Activated CD4-positive, alpha-beta T cell treated with anti-CD3 and anti-CD28 coated beads, Interleukin-2, amount 50 U/mL, for 4 hours (primary cell): ENCODE measurements around the gene LHX5.
A peak's percentile ranks its signal among the peaks of the same experiment; 100 is the strongest.

Experiments used
- DNase-seq, 2 experiments: peaks; one replicate each; pipeline ENCODE4 v3.0.0-alpha.2; 2020

Gene LHX5

DNA sequence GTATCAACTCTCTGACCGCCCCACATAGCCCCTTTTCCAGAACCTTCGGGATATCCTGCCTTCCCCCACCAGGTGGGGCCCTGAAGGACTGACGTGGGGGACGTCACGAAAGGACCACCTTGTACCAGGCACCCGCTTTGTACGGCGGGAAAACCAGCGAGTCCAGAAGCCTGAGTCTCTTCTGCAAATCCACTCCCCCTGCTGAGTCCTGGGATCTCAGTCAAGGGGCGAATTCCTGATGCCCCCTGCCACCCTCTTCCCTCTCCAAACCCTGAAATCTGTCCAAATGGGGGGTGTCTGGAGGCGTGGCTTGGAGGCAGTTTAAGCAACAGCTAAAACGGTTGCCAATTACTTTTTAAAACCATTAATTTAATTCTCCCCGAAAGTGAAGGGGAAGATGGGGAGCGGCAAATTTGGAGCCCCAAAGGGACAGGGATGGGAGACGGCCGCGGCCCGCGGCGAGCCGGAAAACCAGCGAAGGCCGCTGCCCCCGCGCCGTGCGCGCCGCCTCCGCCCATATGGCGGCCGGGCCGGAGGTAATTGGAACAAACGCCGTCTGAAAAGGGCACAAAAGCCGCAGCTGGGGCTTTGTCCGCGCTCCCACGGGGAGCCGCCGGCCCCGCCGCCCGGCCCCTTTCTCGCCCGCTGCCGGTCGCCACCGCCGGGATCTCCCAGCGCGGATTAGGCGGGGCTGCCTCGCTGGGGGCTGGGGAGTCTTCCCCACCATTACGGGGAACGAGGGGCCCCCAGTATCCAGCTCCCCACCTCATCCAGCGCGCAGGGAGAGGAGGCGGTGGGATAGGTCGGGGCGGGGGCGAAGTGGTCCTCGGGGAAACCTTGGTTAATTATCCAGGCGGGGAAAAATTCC is 6.6 kb downstream of the LHX5 start:
- no peak for DNase-seq

DNA sequence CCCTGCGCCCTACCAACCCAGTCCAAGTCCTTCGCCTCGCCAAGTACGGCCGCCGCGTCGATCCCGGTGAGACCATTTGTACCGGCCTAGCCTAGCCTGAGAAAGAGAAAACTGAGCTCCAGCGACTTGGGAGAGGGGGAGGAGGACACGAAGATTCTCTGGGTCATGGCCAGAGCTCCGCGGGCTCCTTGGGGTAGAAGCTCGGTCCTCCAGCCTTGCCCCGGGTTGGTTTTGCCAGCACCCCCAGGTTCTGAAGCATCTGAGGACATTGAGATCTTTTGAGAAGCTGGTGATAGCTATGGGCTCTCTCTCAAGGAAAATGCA is 7.3 kb downstream of the LHX5 start:
- DNase-seq, result no peak

DNA sequence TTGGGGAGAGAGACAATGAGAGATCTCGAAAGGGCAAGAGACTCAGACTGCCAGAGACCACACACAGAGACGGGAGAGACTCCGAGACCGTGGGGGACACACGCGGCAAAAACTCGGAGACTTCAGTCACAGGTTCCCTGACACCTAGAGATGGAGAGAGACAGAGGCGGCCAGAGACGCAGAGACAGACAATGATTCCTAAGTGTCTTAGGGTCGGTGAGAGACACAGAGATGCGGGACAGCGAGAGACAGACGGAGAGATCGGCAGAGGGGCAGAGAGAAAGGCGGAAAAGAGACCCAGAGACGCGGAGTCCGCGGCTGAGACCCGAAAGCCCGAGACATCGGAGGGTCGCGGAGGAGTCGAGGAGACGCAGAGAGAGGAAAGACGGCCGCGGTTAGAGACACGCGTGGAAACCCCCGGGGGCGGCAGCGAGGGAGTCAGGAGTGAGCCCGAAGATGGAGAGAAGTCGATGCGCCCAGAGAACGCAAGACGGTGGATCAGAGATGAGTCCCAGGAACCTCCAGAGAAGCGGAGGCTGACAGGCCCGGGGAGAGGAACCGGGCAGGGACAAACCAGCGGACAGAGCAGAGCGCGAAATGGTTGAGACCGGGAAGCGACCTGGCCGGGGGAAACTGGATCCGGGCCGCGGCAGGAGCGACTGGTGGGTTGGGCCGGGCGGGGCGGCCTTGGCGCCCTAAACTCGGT is 7.8 kb downstream of the LHX5 start:
- DNase-seq, result no peak

DNA sequence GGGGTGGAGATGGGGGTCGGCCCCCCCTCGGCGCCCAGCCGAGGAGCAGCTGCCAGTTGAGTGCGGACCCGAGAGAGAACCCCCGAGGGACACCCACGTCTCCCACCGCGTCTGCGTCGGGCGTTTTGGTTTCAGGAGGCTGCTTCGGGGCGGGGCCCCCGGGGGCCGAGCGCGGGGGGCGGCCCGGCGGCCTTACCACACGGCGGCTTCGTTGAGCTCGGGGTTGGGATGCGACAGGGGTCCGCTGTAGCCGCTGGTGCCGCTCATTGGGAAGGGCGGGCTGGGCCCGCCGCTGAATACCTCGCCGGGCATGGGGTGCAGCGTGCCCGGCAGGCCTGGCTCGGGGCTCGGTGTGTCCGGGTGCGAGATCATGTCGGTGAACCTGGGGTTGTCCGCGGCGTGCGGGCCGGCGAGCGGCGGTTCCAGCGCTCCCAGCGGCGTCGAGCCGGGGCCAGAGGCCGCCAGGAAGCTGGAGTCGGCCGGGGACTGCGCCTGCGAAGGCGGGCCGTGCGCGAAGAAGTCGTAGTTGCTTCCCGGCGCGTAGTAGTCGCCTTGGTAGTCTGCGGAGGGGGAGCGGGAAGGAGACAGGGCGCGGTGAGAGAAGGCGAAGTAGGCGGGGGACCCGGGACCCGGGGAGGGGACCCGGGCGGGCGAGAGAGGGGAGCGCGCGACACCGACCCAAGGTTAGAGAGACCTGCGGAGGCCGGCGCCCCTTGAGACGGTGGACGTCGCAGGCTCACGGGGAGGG is 8.5 kb downstream of the LHX5 start:
- no peak for DNase-seq

DNA sequence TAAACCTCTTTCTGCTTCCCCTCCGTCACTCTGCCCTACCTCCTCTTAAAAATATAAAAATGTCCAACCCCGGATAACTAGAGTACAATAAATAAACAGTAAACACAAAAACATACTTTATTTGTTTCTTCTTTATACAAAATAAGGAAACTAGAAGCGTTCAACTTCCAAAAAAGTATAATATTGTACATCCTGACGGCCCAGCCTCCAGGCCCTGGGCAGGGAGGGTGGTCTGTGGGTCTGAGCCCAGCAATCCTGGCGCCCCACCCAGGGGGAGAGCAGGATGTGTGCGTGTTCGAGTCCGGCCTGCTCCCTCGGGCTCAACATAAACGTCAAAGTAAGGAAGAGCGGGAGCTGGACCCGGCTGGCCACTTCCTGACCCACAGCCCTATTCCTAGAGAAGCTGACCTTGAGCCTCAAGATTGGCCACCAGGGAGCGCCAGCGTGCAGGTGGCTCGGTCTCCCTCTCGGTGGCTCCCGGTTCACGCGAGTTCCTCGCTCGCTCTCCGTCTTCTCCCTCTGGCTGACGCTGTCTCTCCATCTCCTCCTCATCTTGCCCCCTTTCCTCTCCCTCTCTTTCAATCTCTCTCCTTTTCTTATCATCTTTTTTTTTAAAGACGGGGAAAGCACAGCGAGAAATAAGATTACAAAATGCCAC is 9.4 kb downstream of the LHX5 start:
- DNase-seq, result peak; percentile 56 to 61

DNA sequence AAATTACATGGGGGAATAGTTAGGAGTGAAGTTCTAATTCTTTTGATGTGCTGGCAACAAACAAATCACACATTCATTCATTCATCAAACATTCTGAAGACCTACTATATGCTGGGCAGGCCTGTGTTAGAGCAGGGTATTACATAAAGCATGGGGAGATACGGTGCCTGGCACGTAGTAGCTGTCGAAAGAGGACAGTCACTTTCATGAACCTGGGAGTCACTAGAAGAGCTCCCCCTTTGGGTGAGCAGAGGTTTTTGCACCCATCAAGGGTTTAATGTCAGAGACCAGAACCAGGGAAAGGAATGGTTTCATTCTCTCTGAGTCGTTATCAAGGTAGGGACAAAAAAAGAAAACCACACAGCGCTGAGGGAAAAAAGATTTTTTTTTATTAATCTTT is 10.0 kb downstream of the LHX5 start:
- DNase-seq, result no peak

DNA sequence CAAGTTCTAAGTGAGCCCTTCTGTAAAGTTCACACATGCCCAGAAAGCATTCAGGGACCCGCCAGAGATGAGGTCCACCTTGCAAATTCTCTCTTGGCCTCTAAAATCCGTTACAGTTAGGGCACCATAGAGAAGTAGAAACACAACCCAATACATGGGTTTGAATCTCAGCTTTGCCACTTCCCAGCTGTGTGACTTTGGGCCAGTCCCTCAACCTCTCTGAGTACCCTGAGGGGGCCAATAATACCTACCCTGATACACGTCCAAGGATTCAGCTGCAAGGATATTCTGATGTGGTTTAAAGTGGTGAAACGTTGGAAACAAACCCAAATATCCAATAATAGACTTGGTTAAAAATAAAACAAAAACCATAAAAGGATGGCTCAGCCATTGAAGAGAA is 11.7 kb downstream of the LHX5 start:
- DNase-seq, result no peak

DNA sequence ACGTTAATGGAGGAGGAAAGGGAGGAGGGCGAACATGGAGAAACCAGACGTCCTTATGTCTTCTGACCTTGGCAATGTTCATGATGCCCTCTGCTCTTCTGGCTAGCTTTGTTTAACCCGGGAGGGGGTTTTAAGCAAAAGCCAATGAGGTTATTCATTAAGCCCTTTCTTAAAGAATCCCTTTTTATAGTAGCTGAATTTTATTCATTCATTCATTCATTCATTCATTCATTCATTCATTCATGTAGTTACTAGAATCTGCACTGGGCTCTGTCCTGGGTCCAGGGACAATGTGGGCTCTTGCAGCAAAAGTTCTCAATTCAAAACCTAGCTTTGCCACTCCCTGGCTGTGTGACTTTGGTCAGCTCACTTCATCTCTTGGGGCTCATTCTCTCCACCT is 14.0 kb downstream of the LHX5 start:
- DNase-seq, result no peak

DNA sequence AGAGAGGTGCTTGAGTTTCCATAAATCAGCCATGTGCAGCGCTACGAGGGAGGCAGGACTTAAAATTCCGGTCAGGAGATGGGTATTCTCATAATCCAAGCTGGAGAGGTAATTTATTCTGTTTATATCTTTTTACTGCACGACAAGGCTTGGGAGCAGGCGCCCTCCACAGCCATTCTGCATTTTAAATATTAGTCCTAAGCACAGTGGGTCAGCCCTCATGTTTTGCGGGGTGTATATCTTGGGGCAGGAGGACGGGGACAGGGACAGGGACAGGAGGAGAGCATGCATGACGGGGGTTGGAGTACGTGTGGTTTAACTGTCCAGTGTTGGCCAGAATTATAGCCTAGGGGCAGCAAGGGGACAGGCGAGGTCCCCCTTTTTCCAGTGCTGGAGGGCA is 14.5 kb downstream of the LHX5 start:
- DNase-seq, result no peak

DNA sequence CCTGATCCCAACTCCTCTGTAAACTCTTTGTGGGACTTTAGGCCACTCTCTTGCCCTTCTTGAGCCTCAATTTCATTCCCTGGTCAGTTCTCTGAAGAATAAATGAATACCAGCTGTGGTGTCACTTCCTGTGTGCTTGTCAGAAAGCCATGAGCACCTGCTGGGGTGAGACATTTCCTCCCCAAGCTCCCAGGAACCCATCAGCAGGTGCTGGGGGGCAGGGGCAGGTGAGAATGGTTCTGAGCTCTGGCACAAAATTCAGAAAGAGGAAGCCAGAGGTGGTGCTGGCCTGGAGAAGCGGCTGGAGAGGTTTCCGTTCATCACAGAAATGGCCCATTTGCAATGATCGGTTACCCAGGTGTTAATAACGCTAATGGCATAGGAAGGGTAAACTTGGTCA is 14.9 kb downstream of the LHX5 start:
- no peak for DNase-seq

DNA sequence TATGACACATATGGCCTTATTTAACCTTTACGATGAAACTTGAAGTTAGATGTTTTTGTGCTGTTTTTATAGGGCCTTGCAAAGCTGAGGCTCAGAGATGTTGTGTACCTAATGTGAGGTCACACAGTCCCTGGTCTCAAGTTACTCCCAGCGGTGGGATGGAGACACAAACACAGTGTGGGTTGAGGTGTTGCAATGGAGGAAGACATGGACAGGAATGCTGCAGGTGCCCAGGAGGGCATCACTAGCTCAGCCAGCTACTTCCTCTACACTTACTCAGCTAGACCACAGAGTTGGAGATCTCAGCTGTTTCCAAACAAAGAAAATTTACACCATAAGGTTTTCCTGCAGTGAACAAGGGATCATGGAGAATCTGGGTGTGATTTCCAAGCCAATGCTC is 15.5 kb downstream of the LHX5 start:
- DNase-seq, result no peak

DNA sequence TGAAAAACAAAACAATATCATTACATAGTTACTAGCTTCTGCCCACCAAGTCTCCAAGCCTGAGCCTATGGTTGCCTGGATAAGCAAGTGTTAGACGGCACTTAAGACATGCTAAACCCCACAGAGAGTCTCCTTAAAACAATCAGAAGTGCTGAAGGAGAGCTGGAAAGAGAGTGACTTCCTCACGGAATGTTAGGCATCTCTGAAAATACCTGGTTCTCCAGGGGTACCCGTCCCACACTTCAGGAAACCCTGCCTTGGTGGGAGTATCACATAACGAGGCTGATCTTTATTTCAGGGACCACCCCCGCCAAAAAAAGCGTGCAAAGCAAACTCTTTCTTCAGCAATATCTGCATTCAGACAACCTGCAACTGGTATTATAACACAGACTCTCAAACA is 18.3 kb downstream of the LHX5 start:
- no peak for DNase-seq

DNA sequence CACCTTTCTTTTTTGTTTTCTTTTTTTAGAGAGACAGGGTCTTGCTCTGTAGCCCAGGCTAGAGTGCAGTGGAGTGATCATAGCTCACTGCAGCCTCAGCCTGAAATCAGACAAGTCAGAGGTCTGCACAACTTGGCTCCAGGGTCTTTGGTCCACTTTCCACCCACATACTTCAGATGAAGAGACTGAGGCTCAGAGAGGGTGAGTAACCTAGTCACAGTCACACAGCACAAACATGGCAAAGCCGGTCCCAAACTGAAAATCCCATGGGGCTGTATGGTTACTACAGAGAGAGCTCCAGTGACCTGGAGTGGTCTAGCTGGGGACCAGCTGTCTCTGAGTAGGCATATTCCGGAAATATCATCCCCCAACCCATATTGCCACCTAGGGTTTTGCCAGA is 19.2 kb downstream of the LHX5 start:
- no peak for DNase-seq

DNA sequence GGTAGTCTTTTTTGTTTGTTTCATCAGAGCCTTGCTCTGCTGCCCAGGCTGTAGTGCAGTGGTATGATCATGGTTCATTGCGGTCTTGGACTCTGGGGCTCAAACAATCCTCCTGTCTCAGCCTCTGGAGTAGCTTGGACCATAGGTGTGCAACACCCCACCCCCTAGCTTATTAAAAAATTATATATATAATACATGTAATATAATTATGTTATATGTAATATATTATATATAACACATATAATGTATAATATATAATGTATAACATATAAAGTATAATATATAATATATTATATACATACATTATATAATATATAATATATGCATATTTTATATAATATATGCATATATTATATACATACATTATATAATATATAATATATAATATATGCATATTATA is 21.8 kb downstream of the LHX5 start:
- DNase-seq, result no peak

DNA sequence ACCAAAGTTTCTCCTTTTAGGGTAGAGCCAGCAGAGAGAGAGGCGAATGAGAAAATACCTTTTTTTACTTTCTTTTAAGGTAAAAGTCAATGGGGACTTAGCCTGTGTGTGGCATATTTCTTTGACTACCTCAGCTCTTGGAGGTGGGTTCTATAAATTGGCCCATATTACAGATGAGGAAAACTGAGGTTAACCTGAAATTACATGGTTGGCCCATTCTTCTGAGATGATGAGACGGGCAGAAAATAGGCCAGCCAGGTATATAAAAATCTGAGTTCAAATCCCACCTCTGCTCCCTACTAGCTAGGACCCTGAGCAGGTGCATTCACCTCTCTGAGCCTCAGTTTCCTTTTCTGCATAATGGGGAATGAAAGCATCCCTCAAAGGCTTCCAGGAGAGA is 22.4 kb downstream of the LHX5 start:
- DNase-seq, result no peak

DNA sequence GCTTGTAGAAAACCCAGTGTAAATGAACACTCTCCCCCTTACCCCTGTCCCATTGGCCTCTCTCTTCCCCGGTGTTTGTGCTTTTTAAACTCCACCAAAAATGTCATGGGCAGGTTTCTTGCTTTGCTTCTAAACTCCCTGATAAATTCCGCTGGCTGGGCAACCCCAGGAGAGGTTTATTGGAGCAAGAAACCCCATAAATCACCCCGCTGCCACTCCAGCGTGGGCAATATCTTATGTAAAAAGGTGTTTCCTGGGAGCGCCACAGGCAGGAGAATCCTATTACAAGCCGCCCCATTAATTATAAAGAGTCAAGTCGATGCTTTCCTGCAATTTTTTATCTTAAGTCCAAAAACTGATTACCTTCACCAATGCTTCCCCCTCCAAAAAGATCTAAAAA is 22.8 kb downstream of the LHX5 start:
- no peak for DNase-seq

DNA sequence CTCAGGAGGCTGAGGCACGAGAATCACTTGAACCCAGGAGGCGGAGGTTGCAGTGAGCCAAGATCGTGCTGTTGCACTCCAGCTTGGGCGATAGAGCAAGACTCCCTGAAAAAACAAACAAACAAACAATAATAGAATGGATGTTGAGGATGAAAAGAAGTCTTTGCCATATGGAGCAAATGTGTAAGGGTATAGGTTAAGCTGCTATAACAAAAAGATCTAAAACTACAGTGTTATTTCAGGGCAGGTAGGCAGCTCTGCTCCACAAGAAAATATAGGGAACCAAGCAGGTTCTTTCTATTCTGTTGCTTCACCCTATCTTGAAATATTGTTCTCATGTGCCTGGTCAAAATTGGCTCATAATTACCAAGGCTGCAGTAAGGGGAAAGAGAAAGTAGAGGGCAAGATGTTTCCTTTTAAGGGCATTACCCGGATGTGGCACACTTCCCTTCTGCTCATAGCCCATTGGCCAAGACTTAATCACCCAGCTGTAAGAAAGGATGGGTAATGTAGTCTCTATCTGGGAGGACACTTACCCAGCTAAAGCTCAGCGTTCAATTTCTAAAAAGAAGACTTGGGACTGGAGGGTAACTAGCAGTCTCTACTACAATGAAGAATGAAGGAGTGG is 26.0 kb downstream of the LHX5 start:
- DNase-seq, result no peak

DNA sequence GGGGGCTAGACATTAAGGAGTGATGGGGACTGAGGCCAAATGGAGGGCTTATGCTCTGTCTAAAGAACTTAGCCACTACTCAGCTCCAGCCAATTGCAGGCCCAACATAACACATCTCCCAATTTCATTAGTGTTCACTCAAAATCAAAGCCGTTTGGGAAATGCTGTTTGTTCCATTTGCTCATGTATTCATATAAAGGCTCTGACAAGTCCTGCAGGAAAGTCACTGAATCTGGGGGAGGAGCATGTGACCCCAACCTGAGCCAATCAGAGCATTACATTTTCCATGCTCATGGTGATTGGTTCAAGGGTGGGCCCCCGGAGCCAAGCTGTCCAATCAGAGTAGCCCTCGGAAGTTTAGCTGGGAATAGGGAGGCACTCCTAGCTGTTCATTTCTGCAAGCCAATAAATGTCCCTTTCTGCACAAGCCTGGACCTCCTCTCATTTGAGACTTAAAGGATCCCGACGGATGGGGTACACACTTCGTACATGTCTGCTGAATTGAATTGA is 28.6 kb downstream of the LHX5 start:
- no peak for DNase-seq

DNA sequence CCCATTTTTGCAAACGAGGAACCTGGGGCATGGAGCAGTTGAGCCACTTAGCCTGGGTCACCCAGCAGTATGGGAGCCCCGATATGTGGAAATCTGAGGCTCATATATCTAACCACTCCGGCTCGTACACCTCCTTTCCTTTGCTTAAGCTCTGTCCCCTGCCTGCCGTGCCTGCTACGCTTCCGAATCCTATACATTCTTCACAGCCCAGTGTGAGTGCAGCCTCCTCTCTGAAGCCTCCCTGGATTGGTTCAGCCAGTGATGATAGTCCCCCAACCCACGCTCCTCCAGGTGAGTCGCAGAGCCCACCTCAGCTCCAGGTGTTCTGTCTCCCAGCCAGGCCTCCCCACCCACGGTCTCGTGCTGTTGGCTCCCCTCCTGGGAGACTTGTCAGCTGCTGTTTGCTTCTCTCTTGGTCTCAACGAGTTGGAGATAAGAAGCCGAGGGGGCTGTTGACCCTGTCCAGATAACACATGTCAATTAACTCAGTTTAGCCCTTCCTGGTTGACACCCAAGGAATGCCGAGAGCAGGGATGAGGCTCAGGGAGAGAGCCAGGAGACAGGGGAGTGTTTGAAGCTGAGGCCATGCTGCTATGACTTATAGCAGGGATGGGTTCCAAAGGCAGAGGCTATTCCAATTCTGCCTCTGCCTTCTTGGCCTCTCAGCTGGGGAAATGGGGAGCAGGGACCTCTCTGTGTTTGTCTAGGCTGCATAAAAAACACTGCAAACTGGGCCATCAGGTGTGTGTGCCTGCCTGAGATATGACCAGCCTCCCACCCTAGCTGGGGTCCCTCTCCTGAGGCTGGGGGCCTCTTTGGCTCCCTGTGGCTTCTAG is 30.5 kb downstream of the LHX5 start:
- DNase-seq, result no peak

DNA sequence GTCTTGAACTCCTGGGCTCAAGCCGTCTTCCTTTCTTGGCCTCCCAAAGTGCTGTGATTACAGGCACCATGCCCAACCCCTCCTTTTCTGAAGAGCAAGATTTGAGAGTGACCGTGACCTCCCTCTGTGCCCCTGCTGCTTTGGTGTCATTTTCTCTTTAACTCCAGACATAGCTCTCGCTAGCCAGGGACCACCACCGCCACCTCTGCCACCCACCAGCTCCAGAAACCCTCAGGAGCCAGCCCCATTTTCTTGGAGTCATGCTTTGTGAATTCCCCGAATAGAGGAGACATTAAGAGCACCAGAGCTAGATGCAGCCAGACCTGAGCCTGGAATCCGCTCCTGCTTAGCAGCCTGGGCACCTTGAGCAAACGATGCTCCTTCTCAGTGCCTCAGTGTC is 31.3 kb downstream of the LHX5 start:
- DNase-seq, result no peak

DNA sequence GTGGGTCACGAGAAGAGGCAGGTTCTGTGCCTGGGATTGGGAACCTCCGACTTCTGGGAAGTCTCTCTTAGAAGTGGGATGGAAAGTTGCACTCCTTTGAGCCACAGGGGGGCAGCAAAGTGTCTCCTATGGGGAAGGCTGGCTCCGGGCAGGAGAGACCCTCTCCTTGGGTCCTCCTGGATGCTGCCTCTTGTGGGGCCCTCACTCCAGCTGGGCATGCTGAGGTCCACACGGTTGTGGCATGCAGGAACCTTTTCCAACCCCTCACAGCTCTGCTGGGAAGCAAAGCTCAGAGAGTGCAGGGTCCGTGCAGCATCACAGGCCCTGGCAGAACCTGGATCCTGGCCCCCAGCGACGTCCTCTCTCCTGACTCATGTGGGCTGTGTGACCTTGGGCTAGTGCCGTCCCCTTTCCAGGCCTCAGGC is 32.1 kb downstream of the LHX5 start:
- no peak for DNase-seq

DNA sequence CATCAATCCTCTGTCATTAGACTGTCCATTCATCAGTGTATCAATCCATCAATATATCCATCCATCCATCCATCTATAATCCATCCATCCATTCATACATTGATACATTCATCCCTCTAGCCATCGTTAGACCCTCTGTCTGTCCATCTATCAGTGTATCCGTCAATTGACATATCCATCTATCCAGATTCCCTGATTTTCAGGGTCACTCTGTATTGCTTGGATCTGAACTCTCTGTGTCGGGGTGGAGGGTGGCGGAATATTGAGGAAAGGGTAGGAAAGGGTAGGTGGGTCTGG is 32.4 kb downstream of the LHX5 start:
- no peak for DNase-seq
